NCI-H510A treated with DMSO at 0.1 percent for 48 hours (cell line): ENCODE data around the gene C4orf36.

Experiments
- DNase-seq: peaks from one replicate; lab custom pipeline; 2025; lab: John Stamatoyannopoulos, UW

Gene C4orf36

GRCh38 chr4:86857341-86858052 lies 34.7 kb downstream of the C4orf36 start:
- no peak for DNase-seq

GRCh38 chr4:86856896-86857295 lies 35.3 kb downstream of the C4orf36 start:
- DNase-seq: no peak

- DNase-seq: peak; percentile 62
Observed at GRCh38 chr4:86855572-86855971, 36.6 kb downstream of the C4orf36 start.

- no peak for DNase-seq
Observed at GRCh38 chr4:86853209-86853608, 39.0 kb downstream of the C4orf36 start.

GRCh38 chr4:86848732-86849619 lies 43.2 kb downstream of the C4orf36 start, which contains the start of gene SLC10A6:
SLC10A6 (minus strand) TSS chr4:86849384; CDS start chr4:86849115, 269 bp downstream.
- DNase-seq: no peak

GRCh38 chr4:86848136-86848535 lies 44.1 kb downstream of the C4orf36 start:
- no peak for DNase-seq

GRCh38 chr4:86847571-86847970 lies 44.7 kb downstream of the C4orf36 start:
- no peak for DNase-seq

GRCh38 chr4:86846921-86847320 lies 45.3 kb downstream of the C4orf36 start:
- DNase-seq: no peak

- no peak for DNase-seq
Observed at GRCh38 chr4:86845593-86845992, 46.6 kb downstream of the C4orf36 start.

- no peak for DNase-seq
Observed at GRCh38 chr4:86841309-86841708, 50.9 kb downstream of the C4orf36 start.

GRCh38 chr4:86840858-86841257 lies 51.4 kb downstream of the C4orf36 start:
- DNase-seq: no peak

GRCh38 chr4:86837691-86838503 lies 54.3 kb downstream of the C4orf36 start:
- DNase-seq: peak; percentile 8

GRCh38 chr4:86835677-86836076 lies 56.5 kb downstream of the C4orf36 start:
- DNase-seq: no peak

GRCh38 chr4:86834901-86835300 lies 57.3 kb downstream of the C4orf36 start:
- peak; percentile 93 for DNase-seq

GRCh38 chr4:86833615-86834014 lies 58.6 kb downstream of the C4orf36 start:
- DNase-seq: no peak

- DNase-seq: peak; percentile 90
Observed at GRCh38 chr4:86831262-86832130, 60.7 kb downstream of the C4orf36 start.
